HCT116 (cell line): ENCODE results near the gene PIGH.

Experiments
- ELF1 ChIP-seq: IDR thresholded peaks from 2 replicates; pipeline ENCODE4 v1.6.1; 2012; ENCODE audit warnings: low read depth, borderline replicate concordance
- POLR2A ChIP-seq: IDR thresholded peaks from 2 replicates; pipeline ENCODE4 v1.7.0; 2011; ENCODE audit warnings: borderline replicate concordance; ENCODE audit not compliant: insufficient read depth, insufficient read length; ENCODE audit errors: extremely low read depth
- POLR2AphosphoS5 ChIP-seq: IDR thresholded peaks from 2 replicates; pipeline ENCODE4 v1.6.1; 2011; ENCODE audit warnings: mild to moderate bottlenecking, low read depth, low read length, moderate library complexity
- ZFX ChIP-seq: fragments of 450-650 bp; IDR thresholded peaks from 2 replicates; pipeline ENCODE4 v1.6.1; 2017
- TF ChIP-seq, protein P1 (sequence below), 3 experiments: fragments of 200-600 bp in 1 of 3; sonication (generic) in 1 of 3; IDR thresholded peaks in 2 of 3; conservative IDR thresholded peaks in 1 of 3; 2 replicates each; pipeline ENCODE4 v1.5.1; 2012 to 2017; ENCODE audit warnings: low read depth in 2 of 3, low read length in 2 of 3, antibody characterized with exemption in 1 of 3, borderline replicate concordance in 1 of 3, control low read depth in 1 of 3, mild to moderate bottlenecking in 1 of 3, mixed read lengths in 1 of 3, mixed run types in 1 of 3, moderate library complexity in 1 of 3; ENCODE audit not compliant: insufficient read depth in 1 of 3
- TF ChIP-seq, protein P2 (sequence below): IDR thresholded peaks from 2 replicates; pipeline ENCODE4 v1.6.1; 2012

DNA sequence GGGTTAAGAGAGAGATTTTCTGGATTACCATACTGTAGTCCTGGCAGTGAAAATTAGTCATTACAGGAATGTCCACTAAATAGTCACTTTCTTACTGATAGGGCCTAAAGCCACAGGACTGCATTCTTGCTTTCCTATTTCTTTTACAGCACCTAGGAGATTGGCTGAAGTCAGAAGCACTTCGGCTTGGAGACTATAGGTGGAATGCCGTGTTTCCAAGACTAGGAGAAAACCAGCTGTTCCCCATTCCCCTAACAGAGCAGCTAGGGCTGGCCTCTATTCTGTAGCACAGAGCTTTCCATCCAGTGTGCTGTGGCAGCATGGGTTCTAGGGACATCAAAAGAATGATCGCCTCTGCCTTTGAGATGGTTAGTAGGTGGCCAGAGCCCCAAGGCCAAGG lies 15.1 kb downstream of the PIGH start:
- TF ChIP-seq POLR2A (no peak), POLR2AphosphoS5 (no peak), ELF1 (no peak), ZFX (no peak)
- TF ChIP-seq, protein P1, sequence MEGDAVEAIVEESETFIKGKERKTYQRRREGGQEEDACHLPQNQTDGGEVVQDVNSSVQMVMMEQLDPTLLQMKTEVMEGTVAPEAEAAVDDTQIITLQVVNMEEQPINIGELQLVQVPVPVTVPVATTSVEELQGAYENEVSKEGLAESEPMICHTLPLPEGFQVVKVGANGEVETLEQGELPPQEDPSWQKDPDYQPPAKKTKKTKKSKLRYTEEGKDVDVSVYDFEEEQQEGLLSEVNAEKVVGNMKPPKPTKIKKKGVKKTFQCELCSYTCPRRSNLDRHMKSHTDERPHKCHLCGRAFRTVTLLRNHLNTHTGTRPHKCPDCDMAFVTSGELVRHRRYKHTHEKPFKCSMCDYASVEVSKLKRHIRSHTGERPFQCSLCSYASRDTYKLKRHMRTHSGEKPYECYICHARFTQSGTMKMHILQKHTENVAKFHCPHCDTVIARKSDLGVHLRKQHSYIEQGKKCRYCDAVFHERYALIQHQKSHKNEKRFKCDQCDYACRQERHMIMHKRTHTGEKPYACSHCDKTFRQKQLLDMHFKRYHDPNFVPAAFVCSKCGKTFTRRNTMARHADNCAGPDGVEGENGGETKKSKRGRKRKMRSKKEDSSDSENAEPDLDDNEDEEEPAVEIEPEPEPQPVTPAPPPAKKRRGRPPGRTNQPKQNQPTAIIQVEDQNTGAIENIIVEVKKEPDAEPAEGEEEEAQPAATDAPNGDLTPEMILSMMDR (IDR thresholded peaks at IDR 0.05 in 2 of 3, conservative IDR thresholded peaks at IDR 0.05 in 1 of 3; ENCODE audit: borderline replicate concordance in 1 of 3, insufficient read depth in 1 of 3, low read depth in 2 of 3, low read length in 2 of 3): no peak
- TF ChIP-seq, protein P2, sequence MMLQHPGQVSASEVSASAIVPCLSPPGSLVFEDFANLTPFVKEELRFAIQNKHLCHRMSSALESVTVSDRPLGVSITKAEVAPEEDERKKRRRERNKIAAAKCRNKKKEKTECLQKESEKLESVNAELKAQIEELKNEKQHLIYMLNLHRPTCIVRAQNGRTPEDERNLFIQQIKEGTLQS: no peak
